ENCODE results near the gene CREB3L2. TPM values are rescaled to one million over a fixed set of nuclear protein-coding genes. Genes with fewer than 3 reads are reported as not detected.

Gene CREB3L2
- total and polyA plus RNA-seq, 2 donors (not counting 1 experiment from before 2014, with no cell fraction given) = 39.3 to 63.7 TPM

DNA sequence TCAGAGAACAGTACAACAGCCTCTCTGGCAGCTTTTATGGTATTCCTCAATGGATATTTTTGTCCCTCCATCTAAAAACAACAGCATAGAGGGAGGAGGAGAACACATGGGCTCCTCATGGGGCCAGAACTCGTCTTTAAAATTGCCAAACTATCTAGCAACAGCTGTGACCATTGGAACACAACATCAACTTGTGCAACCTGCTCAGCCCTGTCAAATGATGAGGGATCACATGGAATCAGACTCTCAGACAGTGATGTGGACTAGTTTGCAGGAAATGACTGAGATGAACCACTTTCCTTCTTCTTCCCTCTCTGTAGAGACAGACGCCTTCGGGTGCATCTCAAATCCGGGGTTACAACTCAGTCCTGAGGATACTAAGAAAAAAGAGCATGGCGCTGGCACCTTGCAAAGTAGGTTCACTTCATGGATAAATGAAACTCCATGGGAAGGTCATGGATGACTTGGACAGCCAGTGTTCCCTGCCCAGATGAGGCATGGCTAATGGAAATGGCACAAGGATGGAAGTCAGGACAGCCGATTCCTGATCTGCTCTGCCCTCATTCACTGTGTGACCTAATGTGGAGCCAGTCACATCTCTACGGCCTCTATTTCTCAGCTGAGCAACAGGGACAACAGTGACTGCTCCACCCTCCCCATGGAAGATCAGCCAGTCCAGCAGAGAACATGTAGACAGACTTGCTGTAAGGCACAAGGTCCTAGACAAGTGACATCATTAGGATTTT, 130.5 kb downstream of the CREB3L2 start:
- H3K79me2 ChIP-seq (ENCODE audit: control insufficient read depth, insufficient read depth, low read length) = no peaks in the 10 kb centered on the region
- H3K4me2 ChIP-seq (ENCODE audit: extremely low read depth, insufficient read depth, low read length) = no peak overlapping the region
- H3K4me3 ChIP-seq (replicated peaks in 1 of 4; ENCODE audit: control extremely low read depth in 1 of 4, insufficient read depth in 1 of 4, low read depth in 3 of 4, low read length in 4 of 4) = no peak overlapping the region
- no peak for TF ChIP-seq EZH2 (IDR thresholded peaks at IDR 0.05; ENCODE audit: low read length, missing control alignments)
- TF ChIP-seq, protein P1, sequence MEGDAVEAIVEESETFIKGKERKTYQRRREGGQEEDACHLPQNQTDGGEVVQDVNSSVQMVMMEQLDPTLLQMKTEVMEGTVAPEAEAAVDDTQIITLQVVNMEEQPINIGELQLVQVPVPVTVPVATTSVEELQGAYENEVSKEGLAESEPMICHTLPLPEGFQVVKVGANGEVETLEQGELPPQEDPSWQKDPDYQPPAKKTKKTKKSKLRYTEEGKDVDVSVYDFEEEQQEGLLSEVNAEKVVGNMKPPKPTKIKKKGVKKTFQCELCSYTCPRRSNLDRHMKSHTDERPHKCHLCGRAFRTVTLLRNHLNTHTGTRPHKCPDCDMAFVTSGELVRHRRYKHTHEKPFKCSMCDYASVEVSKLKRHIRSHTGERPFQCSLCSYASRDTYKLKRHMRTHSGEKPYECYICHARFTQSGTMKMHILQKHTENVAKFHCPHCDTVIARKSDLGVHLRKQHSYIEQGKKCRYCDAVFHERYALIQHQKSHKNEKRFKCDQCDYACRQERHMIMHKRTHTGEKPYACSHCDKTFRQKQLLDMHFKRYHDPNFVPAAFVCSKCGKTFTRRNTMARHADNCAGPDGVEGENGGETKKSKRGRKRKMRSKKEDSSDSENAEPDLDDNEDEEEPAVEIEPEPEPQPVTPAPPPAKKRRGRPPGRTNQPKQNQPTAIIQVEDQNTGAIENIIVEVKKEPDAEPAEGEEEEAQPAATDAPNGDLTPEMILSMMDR (conservative IDR thresholded peaks at IDR 0.05 in 1 of 2, IDR thresholded peaks at IDR 0.05 in 1 of 2; ENCODE audit: low read depth in 1 of 2, low read length in 2 of 2) = no peak
- no peak for DNase-seq (ENCODE audit: low read depth in 2 of 2)
- no peaks in the 10 kb centered on the region for H3K27me3 ChIP-seq (ENCODE audit: control insufficient read depth, insufficient read depth, low read length)
- no peaks in the 10 kb centered on the region for H3K9me3 ChIP-seq (ENCODE audit: control insufficient read depth, insufficient read depth, low read depth, low read length)
- H3K36me3 ChIP-seq (ENCODE audit: control insufficient read depth, insufficient read depth, low read length) = peaks cover 10% of the 10 kb centered on the region
- H3K9ac ChIP-seq (ENCODE audit: insufficient read depth, low read length) = no peak overlapping the region
- no peaks in the 10 kb centered on the region for H4K20me1 ChIP-seq (ENCODE audit: control insufficient read depth, extremely low read depth, insufficient read depth, low read length)
- H3K4me1 ChIP-seq (ENCODE audit: control insufficient read depth, extremely low read depth, insufficient read depth, low read length) = peaks cover 17% of the 10 kb centered on the region
- no peak overlapping the region for H3K27ac ChIP-seq (ENCODE audit: insufficient read depth, low read length)
- H2AFZ ChIP-seq (ENCODE audit: low read length) = no peak overlapping the region

DNA sequence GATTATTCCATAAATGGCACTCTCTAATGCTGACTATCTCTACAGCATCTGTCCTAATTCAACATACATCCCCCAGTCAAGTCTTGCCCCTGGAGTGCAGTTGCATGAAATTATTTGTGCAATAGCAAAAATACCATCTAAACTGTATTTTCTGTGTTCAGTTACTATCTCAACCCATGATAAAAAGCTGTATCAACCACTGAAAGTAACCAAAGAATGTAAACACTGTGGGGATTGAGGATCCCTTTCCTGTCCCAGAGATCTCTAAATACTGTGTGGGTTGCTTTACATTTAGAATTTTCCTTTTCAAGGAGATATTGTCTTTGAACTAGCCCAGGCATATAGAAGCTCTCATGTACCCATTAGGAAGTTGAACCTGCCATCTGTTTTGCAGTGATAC, 131.2 kb downstream of the CREB3L2 start:
- Histone ChIP-seq H3K4me1 (ENCODE audit: control insufficient read depth, extremely low read depth, insufficient read depth, low read length) (peaks cover 17% of the 10 kb centered on the region), H4K20me1 (ENCODE audit: control insufficient read depth, extremely low read depth, insufficient read depth, low read length) (no peaks in the 10 kb centered on the region), H3K27me3 (ENCODE audit: control insufficient read depth, insufficient read depth, low read length) (no peaks in the 10 kb centered on the region), H3K9me3 (ENCODE audit: control insufficient read depth, insufficient read depth, low read depth, low read length) (no peaks in the 10 kb centered on the region), H3K79me2 (ENCODE audit: control insufficient read depth, insufficient read depth, low read length) (no peaks in the 10 kb centered on the region), H3K4me3 (replicated peaks in 1 of 4; ENCODE audit: control extremely low read depth in 1 of 4, insufficient read depth in 1 of 4, low read depth in 3 of 4, low read length in 4 of 4) (no peak overlapping the region), H3K27ac (ENCODE audit: insufficient read depth, low read length) (no peak overlapping the region), H2AFZ (ENCODE audit: low read length) (no peak overlapping the region), H3K9ac (ENCODE audit: insufficient read depth, low read length) (no peak overlapping the region), H3K36me3 (ENCODE audit: control insufficient read depth, insufficient read depth, low read length) (peaks cover 11% of the 10 kb centered on the region), H3K4me2 (ENCODE audit: extremely low read depth, insufficient read depth, low read length) (no peak overlapping the region)
- TF ChIP-seq, protein P1 (conservative IDR thresholded peaks at IDR 0.05 in 1 of 2, IDR thresholded peaks at IDR 0.05 in 1 of 2; ENCODE audit: low read depth in 1 of 2, low read length in 2 of 2) = no peak
- no peak for TF ChIP-seq EZH2 (IDR thresholded peaks at IDR 0.05; ENCODE audit: low read length, missing control alignments)
- DNase-seq (ENCODE audit: low read depth in 2 of 2) = no peak

DNA sequence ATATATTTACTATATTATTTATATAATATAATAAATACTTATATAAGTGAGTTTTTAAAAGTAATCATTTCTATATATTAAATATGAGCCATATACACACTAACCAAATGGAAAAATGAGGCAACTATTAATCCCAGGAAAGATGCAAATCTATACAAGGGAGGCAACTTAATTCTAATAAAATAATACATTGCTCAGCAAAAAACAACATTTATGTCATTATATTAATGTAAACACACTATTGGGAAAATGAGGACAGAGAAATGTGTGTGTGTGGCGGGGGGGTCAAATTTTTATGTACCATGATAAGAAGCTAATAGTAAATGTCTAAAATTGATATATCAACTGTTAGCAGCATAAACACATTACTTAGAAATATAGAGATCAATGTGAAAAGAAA, 131.8 kb downstream of the CREB3L2 start:
- Histone ChIP-seq H3K9me3 (ENCODE audit: control insufficient read depth, insufficient read depth, low read depth, low read length) (no peaks in the 10 kb centered on the region), H3K36me3 (ENCODE audit: control insufficient read depth, insufficient read depth, low read length) (peaks cover 11% of the 10 kb centered on the region), H4K20me1 (ENCODE audit: control insufficient read depth, extremely low read depth, insufficient read depth, low read length) (no peaks in the 10 kb centered on the region), H3K27me3 (ENCODE audit: control insufficient read depth, insufficient read depth, low read length) (no peaks in the 10 kb centered on the region), H2AFZ (ENCODE audit: low read length) (no peak overlapping the region), H3K9ac (ENCODE audit: insufficient read depth, low read length) (no peak overlapping the region), H3K79me2 (ENCODE audit: control insufficient read depth, insufficient read depth, low read length) (no peaks in the 10 kb centered on the region), H3K27ac (ENCODE audit: insufficient read depth, low read length) (no peak overlapping the region), H3K4me2 (ENCODE audit: extremely low read depth, insufficient read depth, low read length) (no peak overlapping the region), H3K4me3 (replicated peaks in 1 of 4; ENCODE audit: control extremely low read depth in 1 of 4, insufficient read depth in 1 of 4, low read depth in 3 of 4, low read length in 4 of 4) (no peak overlapping the region), H3K4me1 (ENCODE audit: control insufficient read depth, extremely low read depth, insufficient read depth, low read length) (peaks cover 12% of the 10 kb centered on the region)
- no peak for TF ChIP-seq EZH2 (IDR thresholded peaks at IDR 0.05; ENCODE audit: low read length, missing control alignments)
- TF ChIP-seq, protein P1 (conservative IDR thresholded peaks at IDR 0.05 in 1 of 2, IDR thresholded peaks at IDR 0.05 in 1 of 2; ENCODE audit: low read depth in 1 of 2, low read length in 2 of 2) = no peak
- no peak for DNase-seq (ENCODE audit: low read depth in 2 of 2)

Data from fibroblast of lung (primary cell).